ENCODE measurements around the gene FRRS1L. TPM values are rescaled to one million over a fixed set of nuclear protein-coding genes. Genes with fewer than 3 reads are reported as not detected.
A peak's percentile ranks its signal among the peaks of the same experiment; 100 is the strongest.

Gene FRRS1L
- total RNA-seq, 1 experiment from 2014 or later = 1.0 TPM

GRCh38 chr9:109166171-109166770 lies 778 bp downstream of the FRRS1L start:
- ATAC-seq (peak; percentile 47), DNase-seq (ENCODE audit: low spot score) (no peak)
- Mint-ChIP-seq H3K27ac (no peak overlapping the region), H3K27me3 (ENCODE audit: low read depth) (peaks cover 48% of the 10 kb centered on the region), H3K9me3 (peaks cover 11% of the 10 kb centered on the region), H3K4me1 (peaks cover 9% of the 10 kb centered on the region), H3K36me3 (peaks cover 7% of the 10 kb centered on the region; the same call in 1 of the 2 replicates), H3K4me3 (peak overlapping the region; percentile 56)
- ChIA-PET CTCF (interaction anchor here (0.7 to 5.8 kb wide), 9 partner anchors 17 to 274 kb away, joined by 3 to 37 read pairs (median 3); no protein-coding TSS in a partner anchor), POLR2A (interaction anchor here (1.0 to 2.3 kb wide), 2 partner anchors 17 to 47 kb away, joined by 5 to 9 read pairs; partner anchors contain the start of gene TMEM245)
- TF ChIP-seq ARID4B (CRISPR knock-in tag; IDR thresholded peaks at IDR 0.05; ENCODE audit: borderline replicate concordance) (no peak), ELF4 (CRISPR knock-in tag; IDR thresholded peaks at IDR 0.05; ENCODE audit: low read depth) (no peak), ZNF423 (CRISPR knock-in tag; IDR thresholded peaks at IDR 0.05) (peak; percentile 92; the same call in 1 of the 2 replicates), GTF2I (CRISPR knock-in tag; conservative IDR thresholded peaks at IDR 0.05) (0 out of 2 replicates have a peak, but pooled peaks have one; percentile 75)

GRCh38 chr9:109164042-109164441 lies 3.0 kb downstream of the FRRS1L start:
- H3K4me3 Mint-ChIP-seq = no peak overlapping the region
- no peak overlapping the region for H3K27ac Mint-ChIP-seq
- peaks cover 11% of the 10 kb centered on the region for H3K9me3 Mint-ChIP-seq
- TF ChIP-seq PRDM15 (CRISPR knock-in tag; IDR thresholded peaks at IDR 0.05) (no peak), CREM (CRISPR knock-in tag; IDR thresholded peaks at IDR 0.05) (no peak), SMAD4 (CRISPR knock-in tag; IDR thresholded peaks at IDR 0.05) (no peak), ZNF671 (CRISPR knock-in tag; IDR thresholded peaks at IDR 0.05) (no peak), ESRRA (CRISPR knock-in tag; IDR thresholded peaks at IDR 0.05; ENCODE audit: borderline replicate concordance) (no peak), ZNF281 (CRISPR knock-in tag; IDR thresholded peaks at IDR 0.05) (no peak), ZNF317 (CRISPR knock-in tag; IDR thresholded peaks at IDR 0.05; ENCODE audit: borderline replicate concordance, low read depth) (no peak), KAT7 (CRISPR knock-in tag; IDR thresholded peaks at IDR 0.05; ENCODE audit: borderline replicate concordance) (no peak), TP53 (CRISPR knock-in tag; IDR thresholded peaks at IDR 0.05) (no peak), GTF2I (CRISPR knock-in tag; conservative IDR thresholded peaks at IDR 0.05) (no peak), GABPB1 (CRISPR knock-in tag; IDR thresholded peaks at IDR 0.05) (no peak)
- TF ChIP-seq, protein P1, sequence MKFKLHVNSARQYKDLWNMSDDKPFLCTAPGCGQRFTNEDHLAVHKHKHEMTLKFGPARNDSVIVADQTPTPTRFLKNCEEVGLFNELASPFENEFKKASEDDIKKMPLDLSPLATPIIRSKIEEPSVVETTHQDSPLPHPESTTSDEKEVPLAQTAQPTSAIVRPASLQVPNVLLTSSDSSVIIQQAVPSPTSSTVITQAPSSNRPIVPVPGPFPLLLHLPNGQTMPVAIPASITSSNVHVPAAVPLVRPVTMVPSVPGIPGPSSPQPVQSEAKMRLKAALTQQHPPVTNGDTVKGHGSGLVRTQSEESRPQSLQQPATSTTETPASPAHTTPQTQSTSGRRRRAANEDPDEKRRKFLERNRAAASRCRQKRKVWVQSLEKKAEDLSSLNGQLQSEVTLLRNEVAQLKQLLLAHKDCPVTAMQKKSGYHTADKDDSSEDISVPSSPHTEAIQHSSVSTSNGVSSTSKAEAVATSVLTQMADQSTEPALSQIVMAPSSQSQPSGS (CRISPR knock-in tag; IDR thresholded peaks at IDR 0.05; ENCODE audit: borderline replicate concordance, low read depth) = no peak
- POLR2A ChIA-PET = interaction anchor here (0.7 kb wide), 1 partner anchor 132 kb away, joined by 5 read pairs; no protein-coding TSS in a partner anchor
- peaks cover 46% of the 10 kb centered on the region for H3K27me3 Mint-ChIP-seq (ENCODE audit: low read depth)
- no peak for DNase-seq (ENCODE audit: low spot score)
- peaks cover 7% of the 10 kb centered on the region; the same call in 1 of the 2 replicates for H3K36me3 Mint-ChIP-seq
- no peak for ATAC-seq
- CTCF ChIA-PET = interaction anchor here (0.7 kb wide), 1 partner anchor 189 kb away, joined by 6 read pairs; no protein-coding TSS in a partner anchor
- H3K4me1 Mint-ChIP-seq = peaks cover 9% of the 10 kb centered on the region
